HG03280 (cell line): ENCODE data around the gene CSNK1E.
A peak's percentile ranks its signal among the peaks of the same experiment; 100 is the strongest.
"Not testable (repeated sequence)": the region's sequence is repeated elsewhere in the genome, so short reads cannot be mapped to it uniquely, and the experiment has no call there.

ENCODE experiments used
- ATAC-seq: cut with Tn5 transposase; IDR thresholded peaks from one replicate; pipeline ENCODE4 v1.9.1; 2021; ENCODE audit warnings: mild to moderate bottlenecking, moderate library complexity; ENCODE audit not compliant: unreplicated experiment

Gene CSNK1E

DNA sequence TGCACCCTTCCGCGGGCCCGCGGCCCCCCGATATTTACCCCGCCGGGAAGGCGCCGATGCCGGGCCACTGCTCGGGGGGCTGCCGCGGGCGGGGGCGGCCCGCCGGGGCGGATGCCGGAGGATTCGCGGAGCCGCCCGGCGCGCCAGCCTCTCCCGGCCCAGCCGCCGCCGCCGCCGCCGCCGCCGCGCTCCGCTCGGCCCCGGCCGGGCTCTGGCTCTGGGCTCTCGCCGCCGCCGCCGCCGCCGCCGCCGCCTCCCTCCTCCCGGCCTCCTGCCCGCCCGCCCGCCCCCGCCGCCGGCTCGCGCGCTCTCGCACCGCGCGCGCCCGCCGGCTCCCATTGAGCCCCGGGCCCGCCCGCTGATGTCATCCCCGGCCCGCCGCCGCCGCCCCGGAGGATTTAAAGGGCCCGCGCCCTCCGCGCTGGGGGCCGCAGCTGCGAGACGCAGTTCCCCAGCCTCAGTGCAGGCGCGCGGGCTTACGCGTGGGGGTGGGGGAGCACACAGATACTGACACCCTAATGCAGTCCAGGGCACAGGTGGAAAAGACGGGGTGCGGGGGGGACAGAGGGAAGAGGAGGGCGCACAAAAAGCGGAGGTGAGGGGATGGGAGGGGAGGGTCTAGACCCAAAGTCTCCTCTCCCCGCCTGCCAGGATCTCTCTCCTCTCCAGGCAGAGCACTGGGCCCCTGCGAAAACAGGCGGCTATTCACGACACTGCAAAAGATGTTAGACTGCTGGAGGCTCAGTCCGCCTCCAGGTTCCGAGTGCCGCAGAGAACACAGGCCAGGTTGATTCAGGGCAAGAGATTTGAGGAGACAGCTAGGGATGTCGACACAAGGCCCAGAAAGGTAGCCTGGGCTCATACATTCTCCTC lies at the start of gene CSNK1E:
Gene CSNK1E, minus strand, starts transcription at position 312 of the 873 bp plus-strand sequence. CDS start 3,276 bp downstream, outside the sequence.
- ATAC-seq: peak; percentile 46

DNA sequence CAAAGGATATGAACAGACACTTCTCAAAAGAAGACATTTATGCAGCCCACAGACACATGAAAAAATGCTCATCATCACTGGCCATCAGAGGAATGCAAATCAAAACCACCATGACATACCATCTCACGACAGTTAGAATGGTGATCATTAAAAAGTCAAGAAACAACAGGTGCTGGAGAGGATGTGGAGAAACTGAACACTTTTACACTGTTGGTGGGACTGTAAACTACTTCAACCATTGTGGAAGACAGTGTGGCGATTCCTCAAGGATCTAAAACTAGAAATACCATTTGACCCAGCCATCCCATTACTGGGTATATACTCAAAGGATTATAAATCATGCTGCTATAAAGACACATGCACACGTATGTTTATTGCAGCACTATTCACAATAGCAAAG lies 48.6 kb upstream of the CSNK1E start:
- ATAC-seq: not testable (repeated sequence)

GRCh38 chr22:38365174-38365573 lies 47.9 kb upstream of the CSNK1E start:
- not testable (repeated sequence) for ATAC-seq

DNA sequence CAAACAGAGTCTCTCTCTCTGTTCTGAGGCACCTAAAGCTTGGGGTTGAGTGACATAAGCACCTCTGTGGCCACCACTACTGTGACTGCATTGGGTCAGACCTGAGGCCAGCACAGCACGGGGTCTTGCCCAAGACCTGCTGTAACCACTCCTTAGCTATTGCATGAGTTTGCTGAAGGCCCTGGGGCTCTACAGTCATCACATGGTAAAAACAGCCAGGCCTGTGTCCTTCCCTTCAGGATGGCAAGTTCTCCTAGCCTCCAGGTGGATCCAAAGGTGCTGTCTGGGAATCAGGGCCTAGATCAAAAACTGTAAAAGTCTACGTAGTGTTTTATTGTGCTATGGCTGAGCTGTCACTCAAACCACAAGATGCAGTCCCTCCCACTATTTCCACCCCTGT lies 43.3 kb upstream of the CSNK1E start:
- not testable (repeated sequence) for ATAC-seq

DNA sequence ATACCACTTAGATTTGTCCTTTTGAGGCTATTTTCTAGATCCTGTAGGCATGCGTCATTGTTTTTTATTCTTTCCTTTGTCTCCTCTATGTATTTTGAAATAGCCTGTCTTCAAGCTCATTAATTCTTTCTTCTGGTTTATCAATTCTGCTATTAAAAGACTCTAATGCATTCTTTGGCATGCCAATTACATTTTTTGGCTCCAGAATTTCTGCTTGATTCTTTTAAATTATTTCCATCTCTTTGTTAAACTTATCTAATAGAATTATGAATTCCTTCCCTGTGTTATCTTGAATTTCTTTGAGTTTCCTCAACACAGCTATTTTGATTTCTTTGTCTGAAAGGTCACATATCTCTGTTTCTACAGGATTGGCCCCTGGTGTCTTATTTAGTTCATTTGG lies 42.6 kb upstream of the CSNK1E start:
- not testable (repeated sequence) for ATAC-seq

DNA sequence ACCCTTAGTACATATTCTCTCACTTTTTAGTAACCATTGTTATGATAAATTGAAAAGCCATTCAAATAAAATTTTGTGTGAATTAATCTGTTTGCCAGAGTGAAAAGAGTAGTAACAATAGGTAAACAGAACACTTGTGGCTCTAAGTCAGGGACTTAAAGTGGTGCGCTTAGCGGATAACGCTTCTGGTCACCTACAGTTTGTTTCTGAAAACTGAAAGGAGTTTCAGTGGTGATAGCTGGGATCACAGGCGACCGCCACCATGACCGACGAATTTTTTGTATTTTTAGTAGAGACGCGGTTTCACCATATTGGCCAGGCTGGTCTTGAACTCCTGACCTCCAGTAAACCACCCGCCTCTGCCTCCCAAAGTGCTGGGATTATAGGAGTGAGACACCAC lies 40.7 kb upstream of the CSNK1E start:
- not testable (repeated sequence) for ATAC-seq

- ATAC-seq: no peak
These were observed 38.0 kb upstream of the CSNK1E start for GRCh38 chr22:38355275-38355674.

DNA sequence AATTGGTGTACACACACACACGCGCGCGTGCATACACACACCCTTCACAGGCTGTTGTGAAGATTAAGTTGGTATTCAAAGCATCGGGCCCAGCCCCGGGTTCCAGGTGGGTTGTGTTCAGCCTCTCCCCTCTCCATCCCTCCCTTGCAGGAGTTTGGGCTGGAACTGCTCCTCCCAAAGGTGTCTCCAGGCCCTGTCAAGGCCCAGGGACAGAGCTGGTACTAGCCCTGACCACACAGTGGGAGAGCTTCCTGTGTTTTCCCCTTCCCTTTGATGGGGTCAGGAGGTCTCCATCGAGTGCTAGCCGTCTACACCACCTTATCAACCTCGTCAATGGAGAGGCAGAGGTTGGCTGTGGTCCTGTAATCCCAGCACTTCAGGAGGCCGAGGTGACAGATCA lies 36.5 kb upstream of the CSNK1E start:
- no peak for ATAC-seq

- no peak for ATAC-seq
These were observed 36.0 kb upstream of the CSNK1E start for GRCh38 chr22:38353142-38353629.

DNA sequence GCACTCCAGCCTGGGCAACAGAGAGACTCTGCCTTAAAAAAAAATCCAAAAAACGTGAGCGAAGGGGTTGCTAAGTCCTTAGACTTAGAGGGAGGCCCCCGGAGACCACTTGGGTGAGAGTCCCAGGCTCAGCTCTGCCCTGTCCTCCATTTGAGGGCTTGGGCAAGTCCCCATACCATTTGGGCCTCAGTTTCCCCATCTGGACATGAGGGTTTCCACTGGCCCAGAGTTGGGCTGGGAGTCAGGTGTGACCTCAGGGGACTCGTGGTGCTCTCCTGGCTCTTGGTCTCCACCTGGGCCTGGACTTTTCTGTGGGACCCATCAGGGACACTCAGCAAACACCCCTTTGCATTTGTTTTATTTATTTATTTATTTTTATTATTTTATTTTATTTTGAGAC lies 35.2 kb upstream of the CSNK1E start:
- no peak for ATAC-seq

DNA sequence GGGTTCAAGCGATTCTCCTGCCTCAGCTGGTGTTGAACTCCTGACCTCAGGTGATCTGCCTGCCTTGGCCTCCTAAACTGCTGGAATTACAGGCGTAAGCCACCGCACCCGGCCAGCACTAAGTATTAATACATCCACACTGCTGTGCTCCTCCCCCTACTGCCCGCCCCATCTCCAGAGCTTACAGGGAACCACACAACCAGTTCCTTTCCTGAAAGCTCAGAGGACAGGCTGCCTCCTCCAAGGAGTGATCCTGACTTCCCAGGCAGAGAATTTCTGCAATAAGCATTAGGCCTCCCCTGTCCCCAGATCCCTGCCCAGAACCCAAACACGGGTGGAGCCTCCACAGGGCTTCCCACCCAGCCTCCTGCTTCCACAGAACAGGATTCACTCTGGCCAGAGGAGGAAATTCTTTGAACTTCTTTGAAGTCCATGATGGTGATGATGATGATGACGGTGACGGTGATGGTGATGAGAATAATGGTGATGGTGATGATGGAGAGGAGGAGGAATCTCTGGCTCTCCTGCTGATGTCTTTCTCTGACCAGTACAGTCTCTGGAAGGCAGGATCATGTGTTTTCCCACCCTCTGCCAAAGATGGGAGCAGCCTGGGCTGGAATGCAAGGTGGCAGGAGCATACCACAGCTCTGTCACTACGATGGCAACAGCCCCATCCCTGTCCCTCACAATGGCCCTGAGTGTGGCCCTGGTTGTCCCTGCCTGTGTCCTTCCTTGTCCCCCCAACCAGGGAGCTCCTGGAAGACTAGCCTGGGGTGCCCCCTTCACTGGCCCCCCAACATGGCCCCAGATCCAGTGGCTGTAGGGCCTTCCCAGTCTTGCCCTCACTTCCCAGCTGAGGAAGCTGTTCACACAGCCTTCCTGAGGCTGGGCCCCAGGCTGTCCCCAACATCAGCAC lies 33.5 kb upstream of the CSNK1E start:
- no peak for ATAC-seq

DNA sequence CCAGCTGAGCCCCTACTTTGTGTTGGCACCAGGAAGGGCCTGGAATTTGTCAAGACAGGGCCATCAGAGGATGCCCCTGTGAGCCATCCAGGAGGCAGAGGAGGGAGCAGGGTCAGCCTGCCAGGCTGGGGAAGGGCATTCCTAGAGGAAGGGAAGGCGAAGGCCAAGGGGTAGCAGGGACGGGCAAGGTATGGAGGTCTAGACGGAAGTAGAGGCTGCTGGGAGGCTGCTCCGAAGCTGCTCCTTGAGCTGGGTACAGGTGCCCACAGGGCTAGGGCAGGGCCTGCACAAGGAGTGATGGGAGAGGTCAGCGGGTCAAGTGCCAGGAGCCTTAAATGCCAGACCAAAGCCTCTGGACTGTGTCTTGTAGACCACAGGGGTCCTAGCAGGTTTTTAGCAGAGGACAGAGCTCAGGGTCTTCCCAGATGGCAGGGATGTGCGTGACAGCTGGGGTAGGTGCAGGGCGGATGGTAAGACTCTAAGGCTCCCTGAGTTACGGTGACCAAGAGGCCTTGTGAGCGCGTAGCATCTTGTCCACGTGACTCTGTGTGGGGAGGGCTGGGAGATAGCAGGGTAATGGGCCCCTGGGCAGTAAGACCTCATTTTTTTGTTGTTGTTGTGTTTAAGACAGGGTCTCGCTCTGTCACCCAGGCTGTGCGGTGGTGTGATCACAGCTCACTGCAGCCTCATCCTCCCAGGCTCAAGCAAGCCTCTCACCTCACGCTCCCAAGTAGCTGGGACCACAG lies 31.7 kb upstream of the CSNK1E start:
- no peak for ATAC-seq

- no peak for ATAC-seq
These were observed 30.9 kb upstream of the CSNK1E start for GRCh38 chr22:38347944-38348750.

GRCh38 chr22:38347181-38347943 lies 30.1 kb upstream of the CSNK1E start:
- no peak for ATAC-seq

DNA sequence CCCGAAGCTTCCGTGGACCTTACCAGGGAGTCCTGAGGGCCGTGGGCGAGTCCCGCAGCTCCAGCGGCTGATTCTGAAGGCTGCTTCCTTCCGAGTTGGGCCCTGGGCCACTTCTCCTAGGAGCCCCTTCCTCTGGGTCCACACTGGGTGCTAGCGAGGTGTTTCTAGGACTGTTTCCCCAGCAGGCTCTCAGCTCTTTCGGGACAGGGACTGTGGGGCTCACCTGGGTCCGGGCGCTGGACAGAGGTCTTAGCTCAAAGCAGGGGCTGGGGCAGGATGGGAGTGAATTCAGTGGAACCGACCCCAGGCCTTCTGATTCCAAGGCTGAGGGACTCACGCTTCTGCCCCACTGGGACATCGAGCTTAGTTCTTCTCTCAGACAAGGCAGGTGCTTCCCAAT lies 29.3 kb upstream of the CSNK1E start:
- no peak for ATAC-seq

DNA sequence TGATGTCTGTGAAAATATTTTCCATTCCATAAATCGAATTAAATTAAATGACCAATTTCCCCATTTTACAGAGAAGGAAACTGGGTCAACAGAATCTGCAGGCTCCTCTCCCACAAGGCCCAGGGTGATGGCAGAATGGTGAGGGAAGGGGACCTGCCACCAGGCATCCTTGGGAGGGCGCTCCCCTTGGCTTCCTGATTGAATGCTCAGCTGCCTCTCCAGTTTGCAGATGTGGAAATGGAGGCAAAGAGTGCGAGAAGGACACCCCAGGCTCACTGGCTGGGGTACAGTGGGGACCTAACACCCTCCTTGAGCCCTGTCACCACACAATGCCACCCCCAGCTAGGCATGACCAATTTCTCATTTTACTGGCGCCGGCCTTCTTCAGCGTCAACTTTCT lies 28.5 kb upstream of the CSNK1E start:
- ATAC-seq: no peak

DNA sequence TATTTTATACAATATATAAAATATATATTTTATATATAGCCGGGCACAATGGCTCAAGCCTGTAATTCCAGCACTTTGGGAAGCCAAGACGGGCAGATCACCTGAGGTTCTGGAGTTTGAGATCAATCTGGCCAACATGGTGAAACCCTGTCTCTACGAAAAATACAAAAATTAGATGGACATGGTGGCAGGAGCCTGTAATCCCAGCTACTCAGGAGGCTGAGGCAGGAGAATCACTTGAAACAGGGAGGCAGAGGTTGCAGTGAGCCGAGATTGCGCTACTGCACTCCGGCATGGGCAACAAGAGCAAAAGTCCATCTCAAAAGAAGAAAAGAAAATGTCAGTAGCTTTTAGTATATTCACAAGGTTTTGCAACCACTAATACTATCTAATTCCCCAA lies 22.7 kb upstream of the CSNK1E start:
- ATAC-seq: not testable (repeated sequence)

DNA sequence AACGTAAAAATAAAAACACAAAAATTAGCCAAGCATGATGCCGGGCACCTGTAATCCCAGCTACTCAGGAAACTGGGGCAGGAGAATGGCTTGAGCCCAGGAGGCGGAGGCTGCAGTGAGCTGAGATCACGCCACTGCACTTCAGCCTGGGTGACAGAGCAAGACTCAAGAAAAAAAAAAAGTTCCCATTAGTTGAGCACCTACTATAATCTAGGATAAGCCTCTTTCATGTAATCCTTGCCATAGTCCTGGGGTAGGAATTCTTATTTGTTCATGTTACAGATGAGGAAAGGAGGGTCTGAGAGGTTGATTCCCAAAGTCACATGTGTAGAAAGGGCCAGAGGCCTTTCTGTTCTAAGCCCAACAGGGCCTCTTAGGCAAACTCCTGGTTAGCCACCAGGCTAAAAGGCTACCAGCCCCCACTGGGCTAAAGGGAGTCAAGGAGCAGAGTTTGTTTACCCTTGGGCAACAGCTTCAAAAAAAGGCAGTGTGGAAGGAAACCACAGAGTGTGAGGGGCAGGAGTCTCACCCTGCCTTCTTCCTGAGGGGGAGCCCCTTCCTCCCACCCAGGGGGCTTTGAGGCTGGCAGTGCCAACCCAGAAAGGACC lies 21.6 kb upstream of the CSNK1E start:
- no peak for ATAC-seq

DNA sequence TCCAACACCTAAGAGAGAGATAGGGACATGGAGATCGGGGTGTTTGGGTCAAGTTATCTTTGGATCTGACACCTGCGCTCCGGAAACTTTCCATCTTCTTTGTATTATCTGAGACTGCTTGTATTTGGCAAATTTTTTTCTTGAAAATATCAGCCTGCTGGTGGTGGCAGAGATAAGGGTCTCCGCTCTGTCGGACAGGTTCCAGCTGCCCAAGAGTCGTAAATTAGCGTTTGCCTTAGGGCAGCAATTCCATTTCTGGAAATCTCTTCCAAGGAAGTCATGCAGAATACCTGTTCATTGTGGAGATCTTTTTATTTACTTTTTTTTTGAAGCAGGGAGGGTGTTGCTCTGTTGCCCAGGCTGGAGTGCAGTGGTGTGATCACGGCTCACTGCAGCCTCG lies 19.5 kb upstream of the CSNK1E start:
- no peak for ATAC-seq
